Gastroesophageal sphincter (tissue), 4 donors: ENCODE data around the gene ZNF570. TPM values are rescaled to one million over a fixed set of nuclear protein-coding genes. Genes with fewer than 3 reads are reported as not detected.

ENCODE experiments used
- ATAC-seq: fragments of 150-250 bp; one replicate; pipeline ENCODE4 v1.9.1; 2016; ENCODE audit warnings: mild to moderate bottlenecking, moderate library complexity
- H3K27ac ChIP-seq, 4 donors: fragments of 200-600 bp; sonication (generic) in 3 of 4; 1 replicate in 3 of 4; 2 replicates in 1 of 4; pipeline ENCODE4 v1.5.1; 2016 to 2019
- H3K27me3 ChIP-seq: fragments of 200-600 bp; sonication (generic); one replicate; pipeline ENCODE4 v1.5.1; 2019
- H3K36me3 ChIP-seq, 2 donors: fragments of 200-600 bp; sonication (generic); one replicate each; pipeline ENCODE4 v1.5.1; 2019; ENCODE audit warnings: control low read depth in 1 of 2
- H3K4me1 ChIP-seq, 3 donors: fragments of 200-600 bp; sonication (generic); 1 replicate in 2 of 3; 2 replicates in 1 of 3; pipeline ENCODE4 v1.5.1; 2016 to 2019; ENCODE audit warnings: control low read depth in 2 of 3
- H3K4me3 ChIP-seq, 2 donors: fragments of 200-600 bp; sonication (generic); one replicate each; pipeline ENCODE4 v1.5.1; 2019; ENCODE audit warnings: mild to moderate bottlenecking in 1 of 2, moderate library complexity in 1 of 2
- H3K9me3 ChIP-seq, 3 donors: fragments of 200-600 bp; sonication (generic); one replicate each; pipeline ENCODE4 v1.5.1; 2017 to 2019; ENCODE audit warnings: control low read depth in 2 of 3
- CTCF ChIP-seq, 4 experiments: fragments of 200-600 bp in 2 of 4; fragments of 450-650 bp in 2 of 4; sonication (generic) in 1 of 4; IDR thresholded peaks; one replicate each; pipeline ENCODE4 v1.5.1; 2017 to 2019; ENCODE audit warnings: antibody characterized with exemption in 4 of 4, mild to moderate bottlenecking in 2 of 4, moderate library complexity in 2 of 4
- EP300 ChIP-seq: sonication (generic); formaldehyde crosslinking; IDR thresholded peaks from one replicate; pipeline ENCODE4 v1.6.1; 2017; ENCODE audit warnings: antibody characterized with exemption, mild to moderate bottlenecking
- POLR2A ChIP-seq, 2 donors: fragments of 450-650 bp; IDR thresholded peaks; one replicate each; pipeline ENCODE4 v1.6.1; 2017; ENCODE audit warnings: antibody characterized with exemption in 2 of 2, mild to moderate bottlenecking in 2 of 2, moderate library complexity in 1 of 2
- POLR2AphosphoS5 ChIP-seq: sonication (generic); formaldehyde crosslinking; IDR thresholded peaks from one replicate; pipeline ENCODE4 v1.6.1; 2017; ENCODE audit warnings: antibody characterized with exemption
- WGBS, 2 donors: methylation state at CpG; one replicate each; pipeline ENCODE4 v1.1.5; 2018; ENCODE audit warnings: low coverage in 1 of 2; 5-methylcytosine and 5-hydroxymethylcytosine counted together
- total RNA-seq, 4 donors: library from RNA; depleted of rRNA; stranded (reverse); fragments of >200 nt; gene quantifications; one replicate each; pipeline ENCODE4 v1.1.0, GENCODE V29; 2016

The ZNF570 gene
- total RNA-seq, 4 donors from 2014 or later, result 8.1 to 12.1 (median 8.3) TPM

GRCh38 chr19:37511186-37511585 lies 42.0 kb downstream of the ZNF570 start:
- H3K9me3 ChIP-seq, result peaks cover 0 to 8% (median 0%) of the 10 kb centered on the region in 3 donors
- H3K27ac ChIP-seq, result no peak overlapping the region
- no peak overlapping the region for H3K4me3 ChIP-seq
- no peak for ATAC-seq
- 80 to 93% methylated on average over 1 to 3 of the region's 3 CpGs for WGBS, 2 donors
- TF ChIP-seq POLR2AphosphoS5 (no peak), EP300 (no peak), POLR2A (IDR thresholded peaks at IDR 0.05) (no peak)
- no peaks in the 10 kb centered on the region for H3K27me3 ChIP-seq
- peaks cover 0 to 75% of the 10 kb centered on the region in 2 donors for H3K36me3 ChIP-seq
- peaks cover 0 to 11% (median 4%) of the 10 kb centered on the region in 3 donors for H3K4me1 ChIP-seq

GRCh38 chr19:37511821-37512220 lies 42.7 kb downstream of the ZNF570 start:
- Histone ChIP-seq H3K27ac (no peak overlapping the region), H3K9me3 (peaks cover 0 to 14% (median 0%) of the 10 kb centered on the region in 3 donors), H3K36me3 (peaks cover 0 to 81% of the 10 kb centered on the region in 2 donors), H3K27me3 (no peaks in the 10 kb centered on the region), H3K4me1 (peaks cover 0 to 11% (median 4%) of the 10 kb centered on the region in 3 donors), H3K4me3 (no peak overlapping the region)
- 90 to 93% methylated on average over 2 to 3 of the region's 3 CpGs for WGBS, 2 donors
- ATAC-seq, result no peak
- TF ChIP-seq POLR2AphosphoS5 (no peak), CTCF (IDR thresholded peaks at IDR 0.05) (no peak), EP300 (no peak), POLR2A (IDR thresholded peaks at IDR 0.05) (no peak)

GRCh38 chr19:37513397-37513796 lies 44.2 kb downstream of the ZNF570 start:
- ATAC-seq, result no peak
- Histone ChIP-seq H3K4me3 (no peak overlapping the region), H3K9me3 (peaks cover 0 to 21% (median 0%) of the 10 kb centered on the region in 3 donors), H3K27ac (no peak overlapping the region), H3K36me3 (peaks cover 0 to 95% of the 10 kb centered on the region in 2 donors), H3K27me3 (no peaks in the 10 kb centered on the region), H3K4me1 (no peaks in the 10 kb centered on the region)
- TF ChIP-seq POLR2AphosphoS5 (no peak), POLR2A (IDR thresholded peaks at IDR 0.05) (no peak), EP300 (no peak), CTCF (IDR thresholded peaks at IDR 0.05) (no peak)
- 33 to 68% methylated on average over 2 of the region's 2 CpGs for WGBS, 2 donors

DNA sequence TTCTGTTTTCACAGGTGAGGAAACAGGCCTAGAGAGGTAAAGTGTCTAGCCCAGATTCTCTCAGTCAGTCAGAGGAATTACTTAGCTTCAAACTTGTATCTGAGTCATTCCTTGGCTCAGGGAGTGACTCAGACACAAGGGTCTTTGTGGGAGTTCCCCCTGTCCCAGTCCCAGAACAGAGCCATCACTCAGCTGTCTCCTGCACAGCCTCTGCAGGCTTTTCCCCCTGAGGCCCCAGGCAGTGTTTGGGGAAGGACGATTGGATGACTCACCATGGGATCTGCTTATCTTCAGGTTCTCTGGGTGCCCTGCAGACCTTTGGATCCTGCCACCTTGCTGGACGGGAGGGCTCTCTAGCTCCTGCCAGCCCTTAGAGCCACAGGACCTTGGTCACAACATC lies 50.7 kb downstream of the ZNF570 start:
- Histone ChIP-seq H3K27me3 (no peaks in the 10 kb centered on the region), H3K36me3 (peaks cover 0 to 95% of the 10 kb centered on the region in 2 donors), H3K4me3 (no peak overlapping the region), H3K27ac (no peak overlapping the region), H3K9me3 (peaks cover 0 to 77% (median 0%) of the 10 kb centered on the region in 3 donors), H3K4me1 (no peaks in the 10 kb centered on the region)
- ATAC-seq, result no peak
- TF ChIP-seq CTCF (IDR thresholded peaks at IDR 0.05), result no peak
- no peak for TF ChIP-seq EP300
- no peak for TF ChIP-seq POLR2A (IDR thresholded peaks at IDR 0.05)
- no peak for TF ChIP-seq POLR2AphosphoS5
- WGBS, 2 donors, result 42% methylated on average over 2 of the region's 2 CpGs; no CpG with 5 or more reads in 1 of the 2 donors

DNA sequence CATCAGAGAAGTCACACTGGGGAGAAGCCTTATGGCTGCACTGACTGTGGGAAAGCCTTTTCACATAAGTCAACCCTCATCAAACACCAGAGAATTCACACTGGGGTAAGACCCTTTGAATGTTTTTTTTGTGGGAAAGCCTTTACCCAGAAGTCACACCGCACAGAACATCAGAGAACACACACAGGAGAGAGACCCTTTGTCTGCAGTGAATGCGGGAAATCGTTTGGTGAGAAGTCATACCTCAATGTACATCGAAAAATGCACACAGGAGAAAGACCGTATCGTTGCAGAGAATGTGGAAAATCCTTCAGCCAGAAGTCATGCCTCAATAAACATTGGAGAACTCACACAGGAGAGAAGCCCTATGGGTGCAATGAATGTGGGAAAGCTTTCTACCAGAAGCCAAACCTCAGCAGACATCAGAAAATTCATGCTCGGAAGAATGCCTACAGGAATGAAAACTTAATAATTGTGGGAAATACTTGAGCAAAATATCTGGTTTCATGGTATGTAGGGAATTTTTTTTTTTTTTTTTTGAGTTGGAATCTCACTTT lies 68.3 kb downstream of the ZNF570 start:
- Histone ChIP-seq H3K9me3 (peaks cover 0 to 82% (median 6%) of the 10 kb centered on the region in 3 donors), H3K4me1 (no peaks in the 10 kb centered on the region), H3K36me3 (peaks cover 13 to 58% of the 10 kb centered on the region in 2 donors), H3K27me3 (no peaks in the 10 kb centered on the region), H3K27ac (no peak overlapping the region), H3K4me3 (no peak overlapping the region)
- WGBS, 2 donors, result 96 to 100% methylated on average over 3 to 6 of the region's 7 CpGs
- no peak for ATAC-seq
- TF ChIP-seq CTCF (IDR thresholded peaks at IDR 0.05) (no peak), POLR2A (IDR thresholded peaks at IDR 0.05) (no peak), EP300 (no peak), POLR2AphosphoS5 (no peak)

Other genes with a start within 250 kb of the ZNF570 start
- gene ZNF527, start 98.3 kb upstream of the ZNF570 start, total RNA-seq, result 1 to 10 TPM; 4.5 to 5.9 (median 5.3) TPM
- 10 to 100 TPM in 1 of 4 donors, 1 to 10 TPM in 3; 5.5 to 15.4 (median 6.9) TPM for gene ZNF569, start 1.9 kb upstream of the ZNF570 start, total RNA-seq
- gene ZNF793, start 37.6 kb downstream of the ZNF570 start, total RNA-seq, result 1 to 10 TPM; 2.3 to 8.1 (median 6.3) TPM
- gene ZNF571, start 125.4 kb downstream of the ZNF570 start, total RNA-seq, result 1 to 10 TPM; 4.9 to 8.8 (median 5.9) TPM
- 10 to 100 TPM in 1 of 4 donors, 1 to 10 TPM in 3; 2.0 to 11.8 (median 4.8) TPM for gene ZNF540, start 125.5 kb downstream of the ZNF570 start, total RNA-seq
- gene ZFP30, start 186.1 kb downstream of the ZNF570 start, total RNA-seq, result 10 to 100 TPM in 3 of 4 donors, 1 to 10 TPM in 1; 9.6 to 17.4 (median 14.9) TPM